Activated CD8-positive, alpha-beta memory T cell treated with anti-CD3 and anti-CD28 coated beads, Interleukin-2, amount 50 U/mL, for 24 hours (primary cell): ENCODE measurements around the gene TEX52.

ENCODE experiments used
- DNase-seq: peaks from one replicate; pipeline ENCODE4 v3.0.0-alpha.2; 2020; ENCODE audit errors: extremely low read depth

TEX52 gene

GRCh38 chr12:2832550-2833127, 24.2 kb downstream of the TEX52 start:
- no peak for DNase-seq

DNA sequence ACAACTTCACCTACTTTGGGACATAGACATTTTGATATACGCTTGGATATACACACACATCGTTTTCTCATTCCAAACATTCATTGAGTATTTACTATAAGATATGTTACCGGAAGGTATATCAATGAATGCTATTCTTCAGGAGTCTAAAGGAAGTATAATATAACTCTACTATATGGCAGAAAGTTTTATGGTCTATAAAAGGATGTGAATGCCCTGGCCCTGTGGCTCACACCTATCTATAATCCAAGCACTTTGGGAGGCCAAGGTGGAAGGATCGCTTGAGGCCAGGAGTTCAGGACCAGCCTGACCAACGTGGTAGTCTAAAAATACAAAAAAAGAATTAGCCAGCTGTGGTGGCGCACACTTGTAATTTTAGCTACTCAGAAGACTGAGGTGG, 27.6 kb downstream of the TEX52 start:
- no peak for DNase-seq

GRCh38 chr12:2826721-2827515, 29.9 kb downstream of the TEX52 start:
- no peak for DNase-seq

DNA sequence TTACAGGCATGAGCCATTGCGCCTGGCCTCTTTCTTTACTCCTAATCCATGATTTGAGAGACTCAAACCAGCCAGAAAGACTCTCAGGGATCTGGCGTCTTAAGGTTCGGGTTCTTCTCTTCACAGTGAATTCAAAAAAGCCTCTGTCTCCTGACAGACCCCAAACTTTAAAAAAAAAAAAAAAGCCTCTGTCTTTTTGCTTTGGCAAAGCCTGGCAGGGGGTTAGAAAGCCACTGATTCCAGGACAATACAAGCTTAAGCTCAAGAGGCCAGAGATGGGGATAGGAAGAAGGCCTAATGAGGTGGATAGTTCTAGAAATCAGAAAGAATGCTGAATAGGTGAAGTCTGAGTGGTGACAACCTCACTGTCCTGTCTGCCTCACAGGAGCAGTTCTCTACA, 30.8 kb downstream of the TEX52 start:
- DNase-seq, result no peak

GRCh38 chr12:2825132-2825531, 31.7 kb downstream of the TEX52 start:
- DNase-seq, result no peak

DNA sequence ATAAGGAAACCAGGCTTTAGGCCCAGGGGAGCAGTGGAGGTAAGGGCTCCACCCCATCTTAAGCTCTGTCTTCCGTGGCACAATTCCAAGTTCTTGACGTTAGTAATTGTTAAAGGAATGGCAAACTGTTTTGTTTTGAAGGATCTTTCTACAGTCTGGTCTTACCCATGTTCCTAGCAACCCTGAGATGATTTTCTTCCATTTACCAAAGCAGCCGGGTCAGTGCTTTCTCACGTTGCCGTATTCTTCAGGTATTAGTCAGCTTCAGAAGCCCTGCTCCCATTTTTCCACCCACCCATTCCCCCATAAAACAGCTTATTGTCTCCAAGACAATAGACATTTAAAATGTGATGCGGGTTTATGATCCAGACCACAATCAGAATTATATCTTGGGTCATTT, 32.3 kb downstream of the TEX52 start:
- DNase-seq, result no peak

- DNase-seq, result no peak
These were observed 33.4 kb downstream of the TEX52 start for GRCh38 chr12:2823483-2823882.

- DNase-seq, result no peak
These were observed 36.4 kb downstream of the TEX52 start for GRCh38 chr12:2820432-2820831.

GRCh38 chr12:2819810-2820209, 37.0 kb downstream of the TEX52 start:
- no peak for DNase-seq

GRCh38 chr12:2813214-2814185, 43.3 kb downstream of the TEX52 start:
- DNase-seq, result peak; percentile 14

- DNase-seq, result peak; percentile 98
These were observed 44.3 kb downstream of the TEX52 start, which contains the start of gene ITFG2 for GRCh38 chr12:2812290-2813213. Gene ITFG2 (plus strand): TSS chr12:2812668. CDS start chr12:2812761, 93 bp downstream.

DNA sequence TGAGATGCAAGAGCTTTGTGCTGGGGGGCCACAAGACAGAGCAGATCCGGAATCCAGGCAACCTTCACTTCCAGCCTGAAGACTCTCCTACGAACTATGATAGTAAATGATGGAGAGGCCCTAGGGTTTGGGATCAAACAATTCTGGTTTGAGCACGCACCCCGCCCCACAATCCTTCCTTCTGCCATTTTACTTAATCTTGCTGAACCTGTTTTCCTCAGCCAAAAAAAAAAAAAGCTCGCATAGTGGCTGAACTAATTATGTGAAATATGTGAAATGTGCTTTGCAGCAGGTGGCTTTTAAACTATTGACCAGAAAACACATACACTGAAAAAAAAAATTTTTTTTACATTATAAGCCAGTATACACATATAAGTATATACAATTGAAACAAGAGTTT, 45.0 kb downstream of the TEX52 start:
- DNase-seq, result no peak

- DNase-seq, result no peak
These were observed 50.1 kb downstream of the TEX52 start for GRCh38 chr12:2806700-2807099.

DNA sequence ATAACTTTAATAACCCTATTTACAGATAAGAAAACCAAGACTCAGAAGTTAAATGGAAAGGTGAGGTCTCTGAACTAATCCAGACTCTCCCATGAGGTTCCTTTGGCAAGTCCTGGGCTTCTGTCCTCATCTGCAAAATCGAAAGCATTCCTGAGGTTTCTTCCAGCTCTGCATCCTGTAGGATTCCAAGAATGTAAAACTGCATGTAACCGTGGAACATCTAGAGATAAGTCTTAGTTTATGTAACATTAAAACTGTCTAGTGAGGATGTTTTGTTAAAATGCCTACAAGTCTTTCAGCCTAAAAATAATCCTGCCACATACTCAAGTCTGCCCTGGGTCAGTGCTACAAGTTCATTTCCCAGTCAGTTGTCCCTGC, 51.7 kb downstream of the TEX52 start:
- DNase-seq, result no peak

DNA sequence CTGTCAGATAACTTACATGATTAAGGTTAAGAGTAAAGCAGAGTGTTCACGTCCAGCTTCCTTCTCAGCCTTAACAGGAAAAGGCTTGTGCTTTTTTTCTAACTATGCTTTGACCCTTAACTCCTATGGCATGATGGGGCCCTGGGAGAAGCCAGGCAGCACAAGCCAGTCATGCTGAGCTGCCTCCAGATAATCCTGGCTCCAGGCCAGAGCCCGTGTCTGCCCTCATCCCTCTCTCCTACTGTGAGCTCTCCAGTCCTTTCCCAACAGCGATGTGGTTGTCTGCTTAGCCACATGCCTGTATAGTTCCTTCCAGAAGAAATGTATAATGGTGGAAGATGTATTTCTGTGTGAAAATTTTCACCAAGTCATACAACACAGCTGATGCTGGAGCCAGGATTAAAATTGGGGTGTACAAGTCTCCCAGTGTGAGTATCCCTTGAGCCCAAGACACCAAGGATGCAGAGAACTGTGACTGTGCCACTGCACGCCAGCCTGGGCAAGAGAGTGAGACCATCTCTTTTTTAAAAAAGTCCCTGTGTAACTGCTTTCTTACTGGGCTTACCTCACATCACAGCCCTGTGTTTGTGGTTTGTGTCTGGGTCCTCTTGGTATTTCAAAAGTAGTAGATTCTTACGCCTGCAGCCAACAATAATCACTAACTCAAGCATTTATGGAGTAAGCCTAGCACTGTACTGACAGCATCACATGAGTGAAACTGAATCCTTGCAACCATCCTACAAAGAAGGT, 52.3 kb downstream of the TEX52 start:
- DNase-seq, result no peak

DNA sequence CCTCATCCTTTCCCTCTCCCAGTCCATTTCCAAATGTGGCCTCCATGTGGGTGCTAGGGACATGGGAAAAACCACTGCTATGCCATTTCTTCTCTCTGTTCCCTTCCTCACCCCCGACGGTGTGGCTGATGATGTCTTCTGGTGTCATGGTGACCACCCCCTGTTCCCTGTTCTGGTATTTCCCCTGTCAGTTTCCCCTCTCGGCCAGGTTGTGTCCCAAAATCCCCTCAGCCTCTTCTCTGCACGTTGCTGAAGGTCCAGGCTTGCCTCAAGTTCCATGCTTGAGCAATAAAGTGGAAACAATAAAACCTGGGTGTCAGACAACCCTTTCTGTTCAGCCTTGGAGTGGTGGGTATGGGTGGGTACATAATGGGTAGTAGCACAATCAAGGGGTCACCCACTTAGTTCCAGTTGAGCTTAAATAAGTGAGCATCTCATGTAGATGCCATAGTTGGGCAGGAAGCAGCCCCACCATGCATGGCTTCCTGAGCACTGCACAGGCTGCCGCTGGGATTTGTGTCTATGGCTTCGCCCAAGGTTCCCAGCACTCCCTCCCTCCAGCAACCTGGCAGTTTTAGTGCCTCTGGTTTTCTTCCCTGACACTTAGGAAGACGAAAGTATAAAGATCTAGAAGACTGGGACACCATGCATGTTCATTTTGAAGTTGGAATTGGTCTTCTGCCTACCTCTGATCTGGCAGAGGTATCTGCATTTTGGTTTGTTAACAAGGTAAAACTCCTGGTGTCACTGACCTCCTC, 53.0 kb downstream of the TEX52 start:
- DNase-seq, result no peak

GRCh38 chr12:2801044-2801783, 55.6 kb downstream of the TEX52 start:
- DNase-seq, result no peak

GRCh38 chr12:2800046-2800570, 56.7 kb downstream of the TEX52 start:
- DNase-seq, result no peak
